Posterior cingulate gyrus (tissue), 11 donors: Measurements from ENCODE around the gene HSFX1.

ENCODE experiments used
- DNase-seq, 10 donors: peaks; one replicate each; pipeline versions ENCODE4 v3.0.0 to v3.0.0-alpha.2; 2020 to 2021; ENCODE audit warnings: mixed read lengths in 3 of 10
- intact Hi-C: fragments of 100-400 bp; cut with DNase I; formaldehyde crosslinking; loops from one replicate; pipeline ENCODE4 v1.15.1; 2023

HSFX1 gene

DNA sequence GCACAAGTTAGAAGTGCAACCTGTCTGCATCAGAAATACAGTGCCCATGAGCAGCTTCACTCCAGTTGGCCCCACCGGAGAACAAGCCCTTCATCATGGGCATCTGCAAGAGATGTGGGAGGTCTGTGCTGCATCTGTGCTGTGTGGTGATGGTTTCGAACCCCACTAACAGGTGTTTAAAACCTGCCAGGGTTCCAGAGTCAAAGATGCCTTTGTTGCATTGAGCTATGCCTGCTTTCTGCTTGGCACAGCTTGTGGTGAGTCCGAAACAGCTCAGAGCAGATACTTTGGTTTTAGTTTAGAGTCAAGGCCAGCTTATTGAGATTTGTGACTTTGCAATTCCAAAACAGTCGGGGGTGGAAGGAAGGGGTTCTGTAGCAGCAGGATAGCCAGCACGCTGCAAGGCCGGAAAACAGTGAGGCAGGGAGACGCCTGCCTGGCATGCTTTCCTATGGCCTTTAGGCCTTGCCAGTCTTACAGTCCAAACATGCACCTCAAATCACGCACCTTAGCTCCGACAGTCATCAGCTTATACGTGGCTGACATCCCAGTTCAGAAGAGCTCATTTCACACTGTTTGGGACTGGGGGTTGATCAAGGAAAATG lies 29.7 kb downstream of the HSFX1 start:
- DNase-seq = peak in 1 of 10 donors; percentile 51
- intact Hi-C loops = no loop called here

DNA sequence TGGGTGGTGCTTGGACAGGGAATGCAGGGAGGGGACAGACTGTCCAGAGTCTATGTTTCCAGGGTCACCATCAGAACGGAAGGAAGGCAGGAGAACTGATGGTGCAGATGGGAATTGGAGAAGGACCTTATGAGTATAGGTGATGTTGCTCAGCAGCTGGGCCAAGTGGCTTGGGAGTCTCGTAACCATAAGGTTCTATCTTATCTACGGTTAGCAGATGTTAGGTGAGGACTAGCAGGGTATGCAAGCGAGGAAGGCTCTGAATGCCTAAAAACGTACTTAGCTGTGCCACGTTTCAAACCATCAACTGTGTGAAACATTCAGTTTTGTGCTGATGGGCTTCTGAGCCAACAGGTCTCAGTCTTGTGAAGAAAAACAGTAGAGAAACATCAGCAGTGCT lies 30.2 kb downstream of the HSFX1 start:
- intact Hi-C loops = no loop called here
- no peak for DNase-seq

DNA sequence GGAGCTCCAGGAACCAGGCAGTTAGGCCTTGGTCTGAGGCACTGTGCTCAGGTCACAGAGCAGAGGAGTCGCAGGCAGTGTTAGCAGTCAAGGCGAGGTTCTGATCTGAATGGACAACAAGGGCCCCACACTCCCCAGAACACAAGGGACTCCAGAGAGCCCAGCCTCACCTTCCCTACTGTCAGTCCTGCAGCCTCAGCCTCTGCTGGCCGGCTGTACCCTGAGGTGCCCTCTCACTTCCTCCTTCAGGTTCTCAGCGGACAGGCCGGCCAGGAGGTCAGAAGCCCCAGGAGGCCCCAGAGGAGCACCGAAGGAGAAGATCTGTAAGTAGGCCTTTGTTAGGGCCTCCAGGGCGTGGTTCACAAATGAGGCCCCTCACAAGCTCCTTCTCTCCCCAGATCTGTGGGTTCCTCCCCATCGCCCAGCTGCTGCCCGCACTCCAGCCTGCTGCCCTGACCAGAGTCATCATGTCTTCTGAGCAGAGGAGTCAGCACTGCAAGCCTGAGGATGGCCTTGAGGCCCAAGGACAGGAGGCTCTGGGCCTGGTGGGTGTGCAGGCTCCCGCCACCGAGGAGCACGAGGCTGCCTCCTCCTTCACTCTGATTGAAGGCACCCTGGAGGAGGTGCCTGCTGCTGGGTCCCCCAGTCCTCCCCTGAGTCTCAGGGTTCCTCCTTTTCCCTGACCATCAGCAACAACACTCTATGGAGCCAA lies 34.0 kb downstream of the HSFX1 start:
- peak in 2 of 10 donors; percentile 67 to 77 for DNase-seq
- intact Hi-C loops = no loop called here

DNA sequence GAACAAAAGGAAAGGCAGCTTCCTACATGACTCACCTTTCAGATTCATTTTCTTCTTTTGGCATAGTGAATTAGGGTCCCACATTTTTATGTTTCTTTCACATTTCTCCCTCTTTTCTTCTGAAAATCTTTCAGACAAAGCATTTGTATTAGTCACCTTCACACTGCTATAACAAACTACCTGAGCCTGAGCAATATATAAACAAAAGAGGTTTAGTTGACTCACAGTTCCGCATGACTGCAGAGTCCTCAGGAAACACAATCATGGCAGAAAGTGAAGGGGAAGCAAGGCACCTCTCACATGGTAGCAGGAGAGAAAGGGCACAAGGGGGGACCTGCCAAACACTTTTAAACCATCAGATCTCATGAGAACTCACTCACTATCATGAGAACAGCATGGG lies 44.8 kb downstream of the HSFX1 start:
- intact Hi-C loops = no loop called here

DNA sequence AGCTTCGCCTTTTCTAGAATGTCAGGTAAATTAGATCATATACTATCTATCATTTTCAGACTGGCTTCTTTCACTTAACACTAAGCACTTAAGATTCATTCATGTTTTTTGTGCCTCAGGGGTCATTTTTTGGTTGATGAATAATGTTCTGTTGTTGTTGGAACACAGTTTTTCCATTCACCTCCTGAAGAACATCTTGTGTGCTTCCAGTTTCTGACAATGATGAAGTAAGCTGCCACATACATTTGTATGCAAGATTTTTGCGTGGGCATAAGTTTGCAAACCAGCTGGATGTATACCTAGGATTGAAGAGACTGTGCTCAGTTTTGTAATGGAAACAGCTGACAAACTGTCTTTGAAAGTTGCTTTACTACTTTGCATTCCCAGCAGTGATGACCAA lies 45.5 kb downstream of the HSFX1 start:
- no peak for DNase-seq
- intact Hi-C loops = no loop called here

More for the DNA sequence above, 44.8 kb downstream of the HSFX1 start:
- no peak for DNase-seq

DNA sequence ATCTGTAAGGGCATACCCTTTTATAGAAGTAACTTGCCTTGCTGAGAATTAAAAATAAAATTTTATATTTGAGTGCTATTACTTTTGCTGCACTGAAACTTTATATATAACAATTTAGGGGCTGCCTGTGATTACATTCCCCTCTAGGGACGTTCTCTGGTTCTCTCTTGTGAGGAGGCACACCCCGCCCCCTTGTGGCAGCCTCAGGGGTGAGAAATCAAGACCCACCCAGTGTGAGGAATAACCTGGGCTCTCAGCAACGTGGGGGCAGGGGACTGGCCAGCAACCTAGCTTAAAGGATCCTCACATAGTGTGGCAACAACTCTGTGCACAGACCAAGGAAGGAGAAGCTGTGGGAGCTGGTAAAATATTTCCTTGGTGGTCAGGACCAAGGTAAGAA lies 51.6 kb downstream of the HSFX1 start:
- peak in 1 of 10 donors; percentile 43 for DNase-seq
- intact Hi-C loops = no loop called here
